DMS53 treated with DMSO at 0.1 percent for 48 hours (cell line): ENCODE data around the gene SDSL.
A peak's percentile ranks its signal among the peaks of the same experiment; 100 is the strongest.

Experiments used
- DNase-seq: peaks from one replicate; lab custom pipeline; 2025; ENCODE audit not compliant: unreplicated experiment; lab: John Stamatoyannopoulos, UW

SDSL gene

GRCh38 chr12:113467502-113468364 lies 45.6 kb downstream of the SDSL start:
- peak; percentile 68 for DNase-seq

GRCh38 chr12:113468365-113469223 lies 46.4 kb downstream of the SDSL start:
- peak; percentile 55 for DNase-seq

DNA sequence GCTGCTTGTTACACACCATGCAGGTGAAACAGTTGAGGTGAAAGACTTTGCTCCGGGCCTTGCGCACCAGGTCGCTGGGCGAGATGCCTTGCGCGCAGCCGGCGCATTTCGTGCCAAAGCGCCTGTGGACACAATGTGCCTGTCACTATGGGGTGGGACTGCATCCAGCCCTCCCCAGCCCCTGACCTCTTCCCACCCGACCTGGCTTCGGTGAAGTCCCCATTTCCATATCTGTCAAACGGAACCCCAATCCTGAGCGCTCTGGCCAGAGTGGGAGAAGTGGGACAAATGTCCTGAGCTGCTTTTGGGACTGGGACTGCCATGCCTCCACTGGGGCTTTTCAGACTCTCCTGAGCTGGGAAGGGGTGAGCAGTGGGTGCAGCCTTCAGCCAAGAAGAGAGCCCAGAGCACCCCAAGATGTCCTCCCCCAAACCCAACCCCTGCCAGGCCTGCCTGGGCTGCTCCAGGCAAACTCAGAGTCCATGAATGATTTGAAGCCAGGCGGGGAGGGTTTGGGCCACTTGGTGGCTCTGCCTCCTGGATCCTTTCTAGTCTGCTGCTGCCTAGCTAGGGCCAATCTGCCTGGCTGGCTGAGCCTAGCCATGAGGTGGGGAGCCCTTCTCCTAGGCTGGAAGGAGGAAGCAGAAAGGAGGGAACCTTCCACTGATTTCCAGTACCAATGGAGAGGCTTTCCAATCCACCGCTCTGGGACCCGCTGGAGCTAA lies 47.2 kb downstream of the SDSL start:
- DNase-seq = no peak

GRCh38 chr12:113469949-113470743 lies 48.0 kb downstream of the SDSL start:
- DNase-seq = no peak

DNA sequence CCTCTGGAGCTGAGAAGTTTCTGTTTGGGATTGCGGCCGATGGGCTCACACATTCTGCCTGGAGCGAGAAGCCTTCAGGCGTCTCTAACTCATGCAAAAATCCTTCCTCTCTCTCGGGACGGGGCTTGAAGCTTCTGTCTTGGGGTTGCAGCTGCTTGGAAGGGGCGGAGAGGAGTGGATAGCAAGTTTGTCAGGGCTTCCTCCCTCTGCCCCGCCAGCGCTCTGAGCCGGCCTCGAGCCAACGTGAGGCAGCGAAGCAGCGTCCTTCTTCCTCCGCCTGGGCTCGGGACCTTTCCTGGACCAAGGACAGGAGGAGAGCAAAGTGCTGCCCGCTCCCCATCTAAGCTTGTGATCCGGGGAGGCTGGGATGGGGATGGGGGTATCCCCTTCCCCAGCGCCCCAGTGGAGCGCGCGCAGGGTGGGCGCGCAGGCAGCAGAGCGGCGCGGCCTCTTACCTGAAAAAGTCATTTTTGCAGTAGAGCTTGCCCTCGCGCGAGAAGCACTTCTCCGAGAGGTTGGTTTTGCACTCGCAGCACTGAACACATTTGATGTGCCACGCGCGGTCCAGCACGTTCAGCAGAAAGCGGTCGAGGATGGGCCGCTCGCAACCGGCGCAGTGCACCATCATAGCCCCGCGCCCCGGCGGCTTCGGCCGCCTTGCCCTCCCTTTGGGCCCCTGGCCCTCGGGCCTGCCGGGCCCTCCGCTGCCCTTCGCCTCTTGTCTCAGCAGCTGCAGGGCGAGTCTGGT lies 48.9 kb downstream of the SDSL start:
- DNase-seq = no peak

DNA sequence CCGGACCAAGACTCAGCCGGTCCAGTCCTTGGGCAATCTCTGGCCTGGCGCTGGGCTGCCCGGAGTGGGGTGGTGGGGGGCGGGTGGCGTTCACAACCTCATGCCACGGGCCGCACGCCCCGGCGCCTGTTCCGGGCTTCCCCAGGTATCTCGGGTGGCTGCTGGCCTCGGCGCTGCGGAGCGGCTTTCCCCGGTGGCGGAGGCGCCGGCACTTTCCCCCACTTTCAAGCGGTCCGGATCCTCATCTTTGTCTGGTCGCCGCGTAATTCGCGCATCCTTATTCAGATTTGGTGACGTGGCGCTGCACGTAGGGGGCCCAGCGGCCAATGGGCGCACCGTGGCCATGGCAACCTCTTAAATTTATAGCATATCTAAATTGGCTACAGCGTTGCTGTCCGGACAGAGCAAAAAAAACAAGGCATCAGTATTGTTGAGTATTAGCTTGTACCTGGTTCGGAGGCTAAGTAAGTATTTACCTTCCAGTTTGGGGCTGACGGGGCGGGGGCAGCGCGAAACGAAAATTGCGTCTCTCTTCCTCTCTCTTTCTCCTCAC lies 49.5 kb downstream of the SDSL start, which contains the start of gene LHX5:
TSS of gene LHX5 (minus strand) at position 253 of the 553 bp plus-strand sequence. CDS start 373 bp downstream, outside the sequence.
- no peak for DNase-seq

DNA sequence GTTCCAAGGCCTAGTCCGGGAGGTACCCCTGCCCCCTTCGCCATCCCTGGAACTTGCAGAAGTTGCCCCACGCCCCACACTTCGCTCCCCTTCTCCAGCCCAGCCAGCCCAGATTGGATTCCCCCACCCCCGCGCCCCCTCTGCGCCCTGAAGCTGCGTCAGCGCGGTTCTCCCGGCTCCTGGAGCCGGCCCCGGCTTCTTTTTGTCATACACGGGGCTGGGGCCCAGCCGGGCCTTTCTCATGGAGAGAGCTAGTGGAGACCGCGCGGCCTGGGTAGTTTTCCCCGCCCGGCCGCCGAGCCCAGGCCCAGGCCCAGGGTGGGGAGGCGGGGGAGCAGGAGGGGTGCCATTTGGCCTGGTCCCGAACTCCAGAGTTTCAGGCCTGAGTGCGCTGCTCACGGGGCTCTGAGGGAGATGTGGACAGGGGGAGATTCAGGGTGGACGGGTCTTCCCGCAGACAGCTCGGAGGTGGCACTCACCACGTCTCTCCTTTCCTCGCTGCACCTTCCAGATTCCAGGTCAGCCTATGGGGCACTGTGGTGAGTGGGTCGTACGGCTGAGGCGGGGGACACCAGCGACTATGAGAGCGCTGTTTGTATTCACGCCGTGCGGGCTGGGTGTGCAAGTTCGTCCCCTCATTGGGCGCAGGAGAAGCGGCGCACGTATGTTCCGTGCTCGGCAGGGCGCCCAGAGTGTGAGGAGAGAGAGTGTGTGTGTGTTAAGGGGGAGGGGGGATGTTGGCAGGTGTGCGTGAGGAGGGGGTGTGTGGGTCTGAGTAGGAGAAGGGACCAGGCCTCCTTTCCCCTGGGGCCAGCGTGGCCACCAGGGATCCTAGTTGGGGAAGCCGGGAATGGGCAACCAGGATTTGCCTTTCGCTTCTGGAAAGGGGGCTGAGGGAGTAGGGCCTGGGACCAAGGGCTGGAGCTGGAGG lies 50.3 kb downstream of the SDSL start:
- no peak for DNase-seq

DNA sequence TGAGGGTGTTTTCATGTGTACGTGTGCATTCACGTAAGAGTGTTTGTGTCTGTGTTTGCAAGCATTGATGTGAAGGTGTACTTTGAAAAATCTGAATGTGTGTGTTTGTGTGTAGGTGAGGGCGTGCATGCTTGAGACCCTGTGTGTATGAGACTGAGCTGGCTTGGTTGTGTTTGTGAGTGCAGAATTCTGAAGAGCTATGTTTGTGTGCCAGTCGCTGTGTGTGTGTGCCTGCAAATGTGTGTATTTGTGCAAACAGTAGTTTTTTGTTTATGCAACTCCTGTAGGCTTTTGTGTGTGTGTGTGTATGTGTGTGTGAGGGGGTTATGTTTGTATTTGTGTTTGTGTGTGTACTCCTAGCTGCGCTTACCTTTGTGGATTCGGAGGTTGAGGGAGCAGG lies 51.2 kb downstream of the SDSL start:
- DNase-seq = no peak

DNA sequence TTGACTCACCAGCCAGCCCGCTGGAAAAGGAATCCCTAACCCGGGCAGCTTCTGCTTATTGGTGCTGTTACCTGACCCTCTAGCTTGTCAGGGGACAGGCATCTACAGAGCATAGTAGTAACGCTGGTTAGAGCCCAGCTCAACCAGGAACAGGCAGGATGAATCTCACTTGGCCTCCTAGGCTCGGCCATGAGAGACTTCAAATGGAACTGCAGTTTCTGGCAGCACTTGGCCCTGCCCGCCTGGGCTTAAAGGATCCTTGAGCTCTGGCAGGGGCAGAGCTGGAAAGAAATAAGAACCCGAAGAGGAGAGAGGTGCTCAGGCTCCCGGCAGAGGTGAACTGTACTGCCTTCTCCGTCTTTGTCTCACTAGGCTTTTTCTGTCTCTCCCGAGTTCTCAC lies 51.8 kb downstream of the SDSL start:
- DNase-seq = peak; percentile 34

DNA sequence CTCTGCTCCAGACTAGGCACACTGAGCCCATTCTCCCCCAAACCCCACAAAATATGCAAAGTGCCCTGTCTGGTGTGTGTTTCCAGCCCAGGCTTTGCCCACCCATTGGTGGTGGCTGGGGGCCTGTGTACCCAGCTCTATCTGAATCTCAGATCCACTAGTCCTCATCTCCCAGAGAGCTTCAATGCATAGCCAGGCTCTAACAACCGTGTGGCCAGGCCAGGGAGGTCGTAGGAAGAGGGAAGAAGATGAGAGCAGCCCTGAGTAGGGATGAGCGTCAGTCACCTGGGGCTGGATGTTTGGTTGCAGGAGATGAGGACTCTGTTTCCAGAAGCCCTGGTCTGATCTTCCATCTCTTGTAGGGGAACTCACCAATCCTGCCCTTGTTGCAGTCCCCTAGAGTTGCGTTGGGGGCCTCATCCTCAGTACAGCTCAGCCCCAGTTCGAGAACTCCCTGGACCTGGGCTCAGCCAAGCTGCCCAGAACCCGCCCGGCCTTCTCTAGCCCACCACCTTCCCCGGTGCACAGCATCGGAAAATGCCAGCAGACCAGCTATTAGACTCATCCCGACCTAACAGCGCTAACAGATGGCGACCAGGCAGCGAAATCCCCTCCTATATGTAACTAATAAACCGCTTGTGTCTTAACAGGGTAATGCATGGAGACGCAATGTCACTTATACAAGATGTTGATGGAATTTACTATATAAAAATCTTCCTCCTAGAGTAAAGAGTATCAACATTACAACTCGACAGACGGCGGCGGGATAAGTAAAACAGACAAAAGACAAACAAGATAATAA lies 52.7 kb downstream of the SDSL start:
- no peak for DNase-seq

DNA sequence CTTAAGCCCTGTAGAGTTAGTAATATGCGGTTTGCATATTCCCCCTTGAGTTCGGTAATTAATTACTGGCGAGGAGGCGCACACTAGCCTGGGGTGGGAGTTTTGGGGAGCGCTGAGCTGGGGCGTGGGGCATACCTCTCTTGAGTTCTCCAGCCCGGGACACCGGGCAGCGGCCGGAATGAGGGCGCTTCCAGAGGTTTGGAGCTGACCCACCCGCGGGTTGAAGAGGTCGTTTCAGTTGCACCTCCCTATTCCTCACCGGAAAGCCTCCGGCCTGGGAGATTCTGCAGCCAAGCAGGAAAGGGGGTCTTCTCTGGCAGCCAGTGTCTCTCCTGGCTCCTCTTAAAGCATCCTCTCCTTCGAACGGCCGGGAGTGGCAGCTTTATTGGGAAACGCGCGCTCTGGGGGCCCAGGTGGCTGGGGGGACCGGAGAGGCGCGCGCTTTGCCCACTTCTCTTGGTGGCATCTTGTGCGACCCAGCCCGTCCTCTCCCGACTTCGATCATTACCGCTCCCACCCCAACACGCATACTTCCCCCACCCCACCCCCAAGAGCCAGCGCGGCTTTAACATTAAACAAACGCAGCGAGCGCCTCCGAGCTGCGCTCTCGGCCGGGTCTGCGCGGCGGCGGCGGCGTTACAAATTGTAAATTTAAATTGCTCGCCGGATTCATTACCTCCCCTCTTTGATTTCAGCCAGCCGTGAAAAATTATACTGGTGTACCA lies 53.4 kb downstream of the SDSL start:
- DNase-seq = no peak

- no peak for DNase-seq
Observed at GRCh38 chr12:113476176-113476986, 54.2 kb downstream of the SDSL start.

- DNase-seq = no peak
Observed at GRCh38 chr12:113477171-113477841, 55.1 kb downstream of the SDSL start.

DNA sequence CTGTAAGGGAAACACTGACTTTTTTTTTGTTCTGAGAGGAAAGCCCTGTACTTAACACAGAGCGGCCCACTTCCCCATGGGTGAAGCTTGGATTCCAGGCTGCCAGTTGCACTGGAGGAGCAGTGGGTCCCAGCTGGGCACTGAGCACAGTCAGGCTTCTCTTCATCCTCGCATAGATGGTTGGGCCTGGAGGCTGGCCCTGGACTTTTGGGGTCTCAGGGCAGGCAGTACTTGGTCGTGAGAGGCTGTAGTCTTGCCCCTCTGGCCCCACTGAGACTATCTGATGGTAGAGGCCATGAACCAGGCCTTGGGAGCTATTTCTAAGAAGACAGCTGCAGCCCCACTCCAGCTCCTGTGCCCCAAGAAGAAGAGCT lies 55.6 kb downstream of the SDSL start:
- DNase-seq = no peak

DNA sequence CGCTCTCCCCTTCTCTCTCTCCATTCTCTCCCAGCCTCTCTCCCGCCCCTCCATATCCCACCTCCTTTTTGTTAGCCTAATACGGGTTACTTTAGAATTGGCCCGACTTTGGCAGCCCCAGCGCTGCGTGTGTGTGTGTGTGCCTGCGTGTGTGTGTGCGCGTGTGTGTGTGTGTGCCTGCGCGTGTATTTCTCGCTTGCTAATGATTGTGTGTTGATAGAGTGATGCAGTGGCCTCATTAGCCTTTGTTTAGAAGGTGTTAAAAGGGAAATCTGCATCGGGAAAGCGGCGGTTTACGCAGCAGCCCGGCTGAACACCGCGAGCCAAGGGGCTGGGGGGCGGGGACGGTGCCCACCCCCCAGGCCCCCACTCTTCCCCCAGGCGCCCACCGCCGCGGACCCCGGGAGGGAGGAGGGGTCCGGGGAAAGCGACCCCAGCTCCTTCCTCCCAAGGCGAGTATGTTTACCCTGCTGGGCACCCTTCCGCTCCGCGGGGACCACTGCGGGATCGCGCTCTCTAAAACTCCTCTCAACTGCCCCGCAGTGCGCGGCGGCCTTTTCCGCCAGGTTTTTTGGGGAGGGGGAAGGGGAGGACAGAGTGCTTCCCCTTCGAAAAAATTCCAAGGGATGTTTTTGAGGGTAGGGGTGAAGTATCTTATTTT lies 56.3 kb downstream of the SDSL start:
- DNase-seq = no peak
